Urinary bladder (tissue), 4 donors: ENCODE measurements around the gene DEFB131B. TPM values are rescaled to one million over a fixed set of nuclear protein-coding genes. Genes with fewer than 3 reads are reported as not detected.
"Not testable (repeated sequence)": the region's sequence is repeated elsewhere in the genome, so short reads cannot be mapped to it uniquely, and the experiment has no call there.

Source experiments
- DNase-seq: peaks from one replicate; pipeline ENCODE4 v3.0.0-alpha.2; 2015; ENCODE audit errors: extremely low spot score
- H3K27ac ChIP-seq: one replicate; pipeline ENCODE4 v1.5.1; 2013; ENCODE audit warnings: low read depth, mild to moderate bottlenecking, moderate library complexity
- H3K36me3 ChIP-seq: one replicate; pipeline ENCODE4 v1.6.1; 2013; ENCODE audit warnings: mild to moderate bottlenecking, moderate library complexity; ENCODE audit not compliant: insufficient read depth
- H3K4me1 ChIP-seq: one replicate; pipeline ENCODE4 v1.6.1; 2013; ENCODE audit warnings: mild to moderate bottlenecking, moderate library complexity; ENCODE audit not compliant: insufficient read depth
- H3K4me3 ChIP-seq: one replicate; pipeline ENCODE4 v1.5.1; 2013; ENCODE audit warnings: low read depth, low read length
- WGBS: extraction: QIAGEN DNeasy Blood & Tissue Kit; methylation state at CpG from one replicate; pipeline ENCODE4 v1.1.7; 2013; 5-methylcytosine and 5-hydroxymethylcytosine counted together
- polyA plus RNA-seq: library from polyadenylated mRNA; stranded (reverse); fragments of 200-250 nt; gene quantifications from one replicate; pipeline ENCODE4 v1.2.3, GENCODE V29; 2013
- total RNA-seq: library from RNA; depleted of rRNA; stranded (reverse); fragments of >200 nt; gene quantifications from one replicate; pipeline ENCODE4 v1.2.3, GENCODE V29; 2014
- donor health status: healthy with polysubstance abuse.
- donor health status: healthy.

The DEFB131B gene
- total RNA-seq (not detected), polyA plus RNA-seq (not detected)

GRCh38 chr11:71878059-71878458 is at the start of gene DEFB131B:
Gene DEFB131B (plus strand): TSS chr11:71878453. CDS start chr11:71878453, 0 bp downstream.
- not testable (repeated sequence) for DNase-seq, H3K27ac ChIP-seq, H3K4me1 ChIP-seq, H3K4me3 ChIP-seq, H3K36me3 ChIP-seq
- WGBS, result 84% methylated on average over 1 of the region's 1 CpG

- not testable (repeated sequence) for H3K4me1 ChIP-seq, H3K4me3 ChIP-seq, DNase-seq, H3K36me3 ChIP-seq, H3K27ac ChIP-seq
- WGBS, result 93% methylated on average over 3 of the region's 3 CpGs
Measured at GRCh38 chr11:71829247-71829646, 49.0 kb upstream of the DEFB131B start.

- not testable (repeated sequence) for H3K4me1 ChIP-seq, DNase-seq, H3K27ac ChIP-seq, H3K36me3 ChIP-seq, H3K4me3 ChIP-seq
- WGBS, result 87% methylated on average over 3 of the region's 3 CpGs
Measured at GRCh38 chr11:71829686-71830085, 48.6 kb upstream of the DEFB131B start.

- DNase-seq, H3K36me3 ChIP-seq, H3K4me1 ChIP-seq, H3K4me3 ChIP-seq, H3K27ac ChIP-seq: not testable (repeated sequence)
- WGBS, result 0% methylated on average over 1 of the region's 1 CpG
Measured at GRCh38 chr11:71832811-71833210, 45.4 kb upstream of the DEFB131B start, which contains the start of gene DEFB108B. Gene DEFB108B (plus strand): TSS chr11:71833200. CDS start chr11:71833200, 0 bp downstream.

- 82% methylated on average over 6 of the region's 6 CpGs for WGBS
- H3K27ac ChIP-seq, result not testable (repeated sequence)
Measured at GRCh38 chr11:71842720-71843119, 35.5 kb upstream of the DEFB131B start.

GRCh38 chr11:71843355-71843754 is 34.9 kb upstream of the DEFB131B start:
- 94% methylated on average over 4 of the region's 4 CpGs for WGBS
- not testable (repeated sequence) for H3K4me1 ChIP-seq, H3K36me3 ChIP-seq, H3K27ac ChIP-seq, DNase-seq, H3K4me3 ChIP-seq

More at GRCh38 chr11:71842720-71843119, 35.5 kb upstream of the DEFB131B start:
- not testable (repeated sequence) for H3K4me3 ChIP-seq, H3K4me1 ChIP-seq, H3K36me3 ChIP-seq, DNase-seq

GRCh38 chr11:71843858-71844257 is 34.4 kb upstream of the DEFB131B start:
- H3K27ac ChIP-seq, result no peak overlapping the region
- WGBS, result 77% methylated on average over 15 of the region's 15 CpGs
- H3K4me1 ChIP-seq, result no peaks in the 10 kb centered on the region
- H3K4me3 ChIP-seq, result no peak overlapping the region
- H3K36me3 ChIP-seq, result no peaks in the 10 kb centered on the region
- no peak for DNase-seq

- H3K4me1 ChIP-seq, H3K27ac ChIP-seq, H3K4me3 ChIP-seq, H3K36me3 ChIP-seq, DNase-seq: not testable (repeated sequence)
- 92% methylated on average over 2 of the region's 2 CpGs for WGBS
Measured at GRCh38 chr11:71853895-71854294, 24.4 kb upstream of the DEFB131B start.

GRCh38 chr11:71855880-71856279 is 22.4 kb upstream of the DEFB131B start:
- not testable (repeated sequence) for DNase-seq, H3K36me3 ChIP-seq, H3K4me1 ChIP-seq, H3K27ac ChIP-seq, H3K4me3 ChIP-seq
- WGBS, result 71% methylated on average over 2 of the region's 2 CpGs

GRCh38 chr11:71860835-71861234 is 17.4 kb upstream of the DEFB131B start:
- H3K4me1 ChIP-seq, H3K4me3 ChIP-seq, H3K27ac ChIP-seq, H3K36me3 ChIP-seq, DNase-seq: not testable (repeated sequence)
- WGBS, result 94% methylated on average over 3 of the region's 3 CpGs

- H3K27ac ChIP-seq, H3K4me1 ChIP-seq, DNase-seq, H3K4me3 ChIP-seq, H3K36me3 ChIP-seq: not testable (repeated sequence)
- WGBS, result 65% methylated on average over 3 of the region's 3 CpGs
Measured at GRCh38 chr11:71863978-71864627, 14.2 kb upstream of the DEFB131B start.

- H3K4me3 ChIP-seq, H3K4me1 ChIP-seq, H3K36me3 ChIP-seq, H3K27ac ChIP-seq, DNase-seq: not testable (repeated sequence)
- 91% methylated on average over 1 of the region's 1 CpG for WGBS
Measured at GRCh38 chr11:71867209-71867608, 11.0 kb upstream of the DEFB131B start.

- H3K36me3 ChIP-seq, H3K4me1 ChIP-seq, H3K4me3 ChIP-seq, DNase-seq, H3K27ac ChIP-seq: not testable (repeated sequence)
- WGBS, result 93% methylated on average over 3 of the region's 3 CpGs
Measured at GRCh38 chr11:71869931-71870330, 8.3 kb upstream of the DEFB131B start.

- not testable (repeated sequence) for H3K4me1 ChIP-seq, H3K27ac ChIP-seq, H3K36me3 ChIP-seq, H3K4me3 ChIP-seq, DNase-seq
Measured at GRCh38 chr11:71870661-71871060, 7.6 kb upstream of the DEFB131B start.
